COR-L47 (cell line): ENCODE results near the gene C1orf35.

Experiments
- DNase-seq: peaks from one replicate; lab custom pipeline; 2025; lab: John Stamatoyannopoulos, UW

C1orf35 gene

GRCh38 chr1:228109073-228109961, 6.2 kb upstream of the C1orf35 start, which contains the start of gene MRPL55:
Gene MRPL55 (minus strand): TSS chr1:228109299. CDS start chr1:228108260, 1,039 bp downstream.
- peak; percentile 95 for DNase-seq

- DNase-seq: no peak
These were observed 5.6 kb upstream of the C1orf35 start for GRCh38 chr1:228108742-228109072.

- no peak for DNase-seq
These were observed 5.0 kb upstream of the C1orf35 start for GRCh38 chr1:228108055-228108690.

GRCh38 chr1:228107636-228108035, 4.5 kb upstream of the C1orf35 start:
- DNase-seq: no peak

GRCh38 chr1:228106800-228107054, 3.6 kb upstream of the C1orf35 start:
- no peak for DNase-seq

GRCh38 chr1:228105996-228106799, 3.1 kb upstream of the C1orf35 start:
- no peak for DNase-seq

- no peak for DNase-seq
These were observed 2.3 kb upstream of the C1orf35 start for GRCh38 chr1:228105270-228105995.

GRCh38 chr1:228104526-228105269, 1.6 kb upstream of the C1orf35 start:
- no peak for DNase-seq

- peak; percentile 48 for DNase-seq
These were observed 933 bp downstream of the C1orf35 start for GRCh38 chr1:228101994-228102790.

- DNase-seq: no peak
These were observed 1.5 kb downstream of the C1orf35 start for GRCh38 chr1:228101614-228101993.

GRCh38 chr1:228100822-228101613, 2.1 kb downstream of the C1orf35 start:
- DNase-seq: no peak

- DNase-seq: no peak
These were observed 3.8 kb downstream of the C1orf35 start for GRCh38 chr1:228099331-228099732.

GRCh38 chr1:228098323-228098931, 4.7 kb downstream of the C1orf35 start:
- no peak for DNase-seq

- no peak for DNase-seq
These were observed 5.6 kb downstream of the C1orf35 start for GRCh38 chr1:228097333-228098081.

- no peak for DNase-seq
These were observed 6.5 kb downstream of the C1orf35 start for GRCh38 chr1:228096416-228097332.

- no peak for DNase-seq
These were observed 7.2 kb downstream of the C1orf35 start for GRCh38 chr1:228095938-228096337.

- no peak for DNase-seq
These were observed 8.0 kb downstream of the C1orf35 start for GRCh38 chr1:228095161-228095560.
